Hematopoietic multipotent progenitor cell treated with erythropoietin and hydrocortisone succinate and interleukin-3 and kit ligand, for 15 days (in vitro differentiated cells): ENCODE measurements around the gene FNDC8.
"Not testable (repeated sequence)": the region's sequence is repeated elsewhere in the genome, so short reads cannot be mapped to it uniquely, and the experiment has no call there.

Experiments
- DNase-seq: peaks from one replicate; pipeline ENCODE4 v3.0.0-alpha.2; 2015; ENCODE audit warnings: low spot score

FNDC8 gene

DNA sequence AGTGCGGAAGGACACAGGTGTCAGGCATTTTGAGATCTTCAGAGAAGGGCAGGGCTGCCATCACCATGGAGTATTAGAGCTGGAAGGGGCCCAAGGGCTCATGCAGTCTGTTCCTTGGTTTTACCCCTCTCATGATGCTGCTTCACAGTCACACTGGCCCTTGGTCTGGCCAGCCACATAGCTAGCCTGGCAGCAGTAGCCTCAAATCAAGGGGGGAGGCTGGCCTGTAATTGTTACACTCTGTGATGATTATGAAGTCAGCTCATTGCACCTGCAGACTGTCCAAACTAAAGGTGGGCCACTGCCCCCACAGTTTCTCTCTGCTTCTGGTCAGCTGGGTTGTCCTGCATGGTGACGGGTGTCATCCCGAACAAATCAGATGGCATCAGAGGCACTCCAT is at the start of gene FNDC8:
FNDC8 (plus strand) TSS at position 301 of the 400 bp plus-strand sequence; CDS start at position 380, 79 bp downstream.
- no peak for DNase-seq

DNA sequence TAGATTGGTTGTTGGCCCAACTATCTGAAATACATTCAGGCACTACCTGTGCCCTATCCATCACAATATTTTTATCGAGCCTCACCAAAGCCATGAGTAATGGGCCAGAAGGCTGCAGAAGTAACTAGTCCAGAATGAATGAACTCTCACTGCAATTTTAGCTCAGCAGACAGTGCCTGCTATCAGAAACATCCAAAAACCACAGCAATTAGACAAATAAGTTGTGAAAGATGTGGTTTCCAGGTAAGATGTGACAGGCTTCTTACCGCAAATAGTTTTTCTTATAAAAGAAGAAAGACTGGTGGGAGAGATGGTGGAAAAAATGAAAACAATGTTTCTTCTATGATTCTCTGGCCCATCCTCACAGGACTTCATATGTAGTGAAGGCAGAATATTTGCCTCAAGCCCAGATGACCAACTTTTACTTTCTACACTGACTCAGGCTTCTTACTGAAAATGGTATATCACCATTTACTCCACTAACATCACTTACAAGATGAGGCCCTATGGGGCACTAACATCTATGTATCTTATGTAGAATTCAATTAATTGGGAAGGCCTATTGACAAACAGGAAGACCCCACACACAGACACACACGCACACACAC is 48.1 kb upstream of the FNDC8 start:
- DNase-seq: no peak

DNA sequence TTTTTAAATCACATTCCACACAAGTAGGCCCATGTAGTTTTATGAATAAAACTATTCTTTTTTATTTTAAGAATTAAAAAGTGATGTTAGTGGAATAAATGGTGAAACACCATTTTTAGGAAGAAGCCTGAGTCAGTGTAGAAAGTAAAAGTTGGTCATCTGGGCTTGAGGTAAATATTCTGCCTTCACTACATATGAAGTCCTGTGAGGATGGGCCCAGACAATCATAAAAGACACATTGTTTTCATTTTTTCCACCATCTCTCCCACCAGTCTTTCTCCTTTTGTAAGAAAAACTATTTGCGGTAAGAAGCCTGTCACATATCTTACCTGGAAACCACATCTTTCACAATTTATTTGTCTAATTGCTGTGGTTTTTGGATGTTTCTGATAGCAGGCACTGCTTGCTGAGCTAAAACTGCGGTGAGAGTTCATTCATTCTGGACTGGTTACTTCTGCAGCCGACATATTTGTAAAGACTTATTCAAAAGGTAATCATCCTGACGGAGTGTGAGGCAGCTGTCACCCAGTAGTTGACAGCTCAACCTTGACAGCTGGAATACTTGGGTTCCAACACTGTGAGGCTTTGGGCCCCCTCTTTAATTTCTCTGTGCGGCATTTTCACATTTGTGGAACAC is 47.3 kb upstream of the FNDC8 start:
- no peak for DNase-seq

DNA sequence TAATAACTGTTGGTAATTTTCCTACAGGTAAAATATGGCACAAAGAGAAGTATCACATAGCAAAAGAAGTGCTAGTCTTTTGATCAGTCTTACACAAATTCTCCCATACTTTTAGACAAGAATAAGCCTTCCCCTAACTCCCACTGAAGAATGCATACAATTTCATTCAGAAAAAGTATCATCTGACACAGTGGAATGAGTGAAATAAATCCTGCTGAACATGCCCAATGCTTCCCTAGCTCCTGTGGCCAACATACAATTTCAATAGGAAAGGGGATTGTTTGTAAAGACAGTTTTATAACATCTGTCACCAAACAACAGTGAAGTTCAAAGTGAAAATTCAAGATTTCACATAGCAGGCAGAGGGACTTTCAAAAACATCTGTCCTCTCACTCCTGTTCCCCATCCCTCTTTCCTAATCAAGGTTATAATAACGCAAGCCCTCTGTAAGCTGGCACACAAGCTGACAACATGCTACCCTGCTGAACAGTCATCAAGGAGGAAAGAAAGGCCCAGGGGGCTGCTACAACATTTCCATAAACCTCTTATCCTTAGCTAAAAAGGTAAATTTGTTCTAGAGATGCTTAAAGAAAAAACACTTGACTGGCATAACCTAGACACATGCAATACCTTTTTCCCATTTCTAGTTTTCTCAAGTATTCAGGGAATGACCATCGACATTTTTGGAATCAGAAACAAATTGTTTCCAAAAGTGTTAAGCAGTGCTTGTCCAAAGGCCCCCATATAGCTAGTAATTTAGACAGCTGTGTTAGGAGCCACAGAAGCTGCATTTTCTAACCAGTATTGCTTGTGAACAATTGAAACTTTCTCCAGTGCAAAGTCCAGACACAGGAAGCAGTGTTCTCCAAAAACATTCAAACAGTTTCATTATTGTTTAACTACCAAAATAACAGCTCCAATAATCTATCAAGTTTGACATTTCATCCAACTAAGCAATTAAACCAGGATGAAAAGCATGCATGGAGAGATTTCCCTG is 46.4 kb upstream of the FNDC8 start:
- DNase-seq: no peak

DNA sequence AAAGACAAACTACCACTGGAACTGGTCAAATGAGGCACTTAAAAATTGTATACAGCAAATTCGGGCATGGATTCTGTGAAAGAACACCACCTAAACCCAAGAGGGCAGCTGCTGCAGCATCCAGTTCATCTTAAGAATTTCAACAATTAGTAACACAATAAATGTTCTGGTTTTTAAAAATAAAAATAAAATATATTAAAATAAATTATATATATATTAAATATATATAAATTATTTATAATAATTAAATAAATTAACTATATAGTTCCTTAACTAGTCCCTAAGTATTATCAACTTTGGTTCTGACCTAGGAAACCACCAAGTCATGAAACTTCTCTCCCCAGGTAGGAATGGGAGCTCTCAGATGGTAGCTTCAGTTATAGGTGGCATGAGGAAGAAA is 44.5 kb upstream of the FNDC8 start:
- DNase-seq: no peak

DNA sequence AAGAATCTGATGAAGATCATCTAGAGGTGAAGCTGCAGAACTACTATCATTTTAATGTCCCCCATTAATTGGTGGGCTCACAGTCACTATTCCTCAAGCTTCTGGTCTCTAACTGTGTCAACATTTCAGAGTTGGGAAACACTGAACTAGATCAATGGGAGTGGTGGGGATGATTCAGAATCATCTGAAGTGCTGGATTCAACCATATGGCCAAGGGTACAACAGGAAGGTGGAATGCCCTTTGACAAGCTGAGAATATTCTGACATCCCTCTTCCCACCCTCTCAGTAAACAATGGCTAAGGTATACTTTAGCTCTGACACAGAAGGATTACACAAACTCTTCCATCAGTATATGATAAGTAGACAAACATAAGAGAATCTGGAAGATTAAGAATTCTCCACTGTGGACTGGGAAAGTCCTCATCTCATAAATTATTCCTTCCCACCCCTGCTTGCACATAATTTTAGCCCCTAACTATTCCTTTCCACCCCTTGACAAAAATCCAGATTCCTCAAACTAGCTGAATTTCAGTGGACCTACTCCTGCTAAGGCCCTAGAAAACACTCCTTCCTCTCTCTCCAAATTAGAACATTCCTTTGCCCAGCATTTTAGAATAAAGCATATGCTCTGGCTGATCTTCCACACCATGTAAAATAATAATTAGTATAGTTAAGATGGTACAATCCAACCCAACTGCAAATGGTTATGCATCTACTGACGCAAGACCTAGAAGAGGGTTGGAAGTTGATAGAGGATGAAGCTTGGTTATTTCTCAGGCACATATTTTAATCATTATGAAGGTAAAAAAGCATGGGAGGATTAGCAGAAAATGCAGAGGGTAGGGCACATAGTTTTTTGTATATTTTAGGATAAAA is 41.6 kb upstream of the FNDC8 start:
- no peak for DNase-seq

DNA sequence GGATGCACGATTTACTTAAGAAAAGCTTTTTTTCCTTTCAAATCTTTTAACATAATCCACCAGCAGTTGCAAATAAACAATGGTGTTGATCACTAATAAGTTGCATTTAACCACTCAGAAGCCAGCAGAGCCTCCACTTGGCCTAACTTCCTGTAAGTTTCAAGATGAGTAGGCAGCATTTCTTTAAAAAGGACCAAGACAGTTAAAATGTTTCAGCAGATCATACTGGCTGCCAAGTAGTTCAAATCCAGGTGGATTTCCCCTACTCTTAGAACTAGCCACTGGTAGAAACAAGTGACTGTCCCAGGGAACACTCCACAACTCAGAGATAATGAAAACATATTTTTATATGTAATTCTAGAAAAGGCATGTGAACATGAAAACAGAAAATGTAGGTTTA is 40.9 kb upstream of the FNDC8 start:
- DNase-seq: no peak

DNA sequence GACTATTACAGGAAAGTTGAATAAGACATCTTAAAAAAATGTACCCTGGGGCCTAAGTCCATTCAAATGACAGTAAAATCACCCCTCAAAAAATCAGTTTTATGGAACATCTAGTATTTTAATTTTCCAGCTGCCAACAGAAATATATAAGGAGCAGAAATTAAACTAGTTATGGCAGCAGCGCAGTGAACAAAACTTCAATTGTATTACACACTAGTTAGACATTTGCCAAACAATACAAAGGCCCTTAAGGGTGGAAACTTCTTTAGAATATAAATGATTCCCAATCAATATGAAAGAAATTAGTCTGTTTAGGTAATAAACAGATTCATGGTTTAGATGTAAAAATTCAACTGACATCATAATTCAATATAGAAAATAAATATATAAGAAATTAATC is 39.8 kb upstream of the FNDC8 start:
- no peak for DNase-seq

DNA sequence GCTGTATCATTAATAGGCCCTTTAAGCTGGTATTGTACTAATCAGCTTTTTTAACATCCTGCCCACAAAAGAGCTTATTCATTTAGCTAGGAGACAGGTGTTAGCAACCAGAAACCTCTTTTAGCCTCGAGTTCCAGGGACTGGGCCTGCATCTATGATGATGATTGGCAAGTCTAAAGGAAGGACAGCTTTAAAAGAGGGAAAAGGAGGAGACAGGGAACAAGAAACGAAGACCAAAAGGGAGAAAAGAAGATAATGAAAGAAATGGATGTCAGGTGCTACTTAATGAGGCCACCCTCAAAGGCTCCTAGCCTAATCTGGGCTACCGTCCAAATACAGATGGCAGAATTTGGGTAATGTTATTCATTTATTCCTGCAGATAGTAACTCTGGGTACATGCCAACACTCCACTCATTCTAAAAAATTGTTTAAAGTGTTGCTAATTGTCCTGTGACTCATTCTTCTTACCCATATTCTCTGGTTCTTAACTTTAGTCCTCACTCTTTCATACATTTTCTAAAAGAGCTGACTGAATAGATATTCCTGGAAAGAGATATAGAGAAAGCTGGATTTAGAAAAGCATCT is 39.2 kb upstream of the FNDC8 start:
- peak; percentile 72 for DNase-seq

DNA sequence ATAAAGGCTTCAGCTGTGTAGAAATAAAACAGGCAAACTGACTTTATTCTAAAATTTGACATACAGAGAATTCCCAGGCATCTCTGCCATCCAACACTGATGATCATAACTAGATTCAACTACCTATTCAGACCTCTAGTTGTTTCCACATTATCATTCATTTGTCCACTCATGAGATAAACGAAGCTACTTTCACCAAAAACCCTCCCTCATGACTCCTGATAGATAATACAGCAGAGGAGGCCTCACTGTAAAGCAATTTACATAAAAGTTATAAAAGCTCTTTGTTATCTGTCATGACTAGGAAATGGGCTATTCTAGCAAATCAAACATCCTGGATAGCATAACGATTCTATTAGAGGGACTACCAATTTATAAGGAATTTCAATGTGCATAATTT is 38.3 kb upstream of the FNDC8 start:
- DNase-seq: no peak

DNA sequence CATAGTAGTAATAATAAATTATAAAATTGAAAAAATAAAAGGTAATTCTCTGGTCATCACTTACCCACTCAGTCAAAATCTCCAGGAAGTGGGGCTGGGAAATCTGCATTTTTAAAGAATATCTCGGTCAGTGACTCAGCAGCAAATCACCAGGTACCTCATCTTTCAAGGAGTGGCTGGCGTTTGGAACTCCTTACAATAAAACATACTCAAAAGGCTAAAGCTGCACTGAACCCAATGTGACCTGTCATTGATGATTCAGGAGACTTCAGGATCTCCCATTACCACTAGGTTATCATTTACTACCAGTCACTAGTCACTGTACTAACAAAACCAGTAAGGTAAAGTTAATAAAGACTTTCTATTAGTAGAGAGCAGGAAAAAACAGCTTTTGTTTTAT is 36.4 kb upstream of the FNDC8 start:
- DNase-seq: no peak

DNA sequence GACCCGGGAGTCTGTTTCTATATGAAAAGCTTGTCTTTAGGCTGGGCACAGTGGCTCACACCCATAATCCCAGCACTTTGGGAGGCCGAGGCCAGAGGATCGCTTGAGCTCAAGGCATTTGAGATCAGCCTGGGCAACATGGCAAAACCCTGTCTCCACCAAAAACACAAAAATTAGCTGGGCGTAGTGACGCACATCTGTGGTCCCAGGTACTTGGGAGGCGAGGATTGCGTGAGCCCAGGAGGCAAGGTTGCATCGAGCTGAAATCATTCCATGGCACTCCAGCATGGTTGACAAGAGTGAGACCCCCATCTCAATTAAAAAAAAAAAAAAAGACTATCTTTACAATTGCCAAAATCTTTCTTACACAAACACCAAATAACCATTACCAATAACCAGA is 35.3 kb upstream of the FNDC8 start:
- no peak for DNase-seq

DNA sequence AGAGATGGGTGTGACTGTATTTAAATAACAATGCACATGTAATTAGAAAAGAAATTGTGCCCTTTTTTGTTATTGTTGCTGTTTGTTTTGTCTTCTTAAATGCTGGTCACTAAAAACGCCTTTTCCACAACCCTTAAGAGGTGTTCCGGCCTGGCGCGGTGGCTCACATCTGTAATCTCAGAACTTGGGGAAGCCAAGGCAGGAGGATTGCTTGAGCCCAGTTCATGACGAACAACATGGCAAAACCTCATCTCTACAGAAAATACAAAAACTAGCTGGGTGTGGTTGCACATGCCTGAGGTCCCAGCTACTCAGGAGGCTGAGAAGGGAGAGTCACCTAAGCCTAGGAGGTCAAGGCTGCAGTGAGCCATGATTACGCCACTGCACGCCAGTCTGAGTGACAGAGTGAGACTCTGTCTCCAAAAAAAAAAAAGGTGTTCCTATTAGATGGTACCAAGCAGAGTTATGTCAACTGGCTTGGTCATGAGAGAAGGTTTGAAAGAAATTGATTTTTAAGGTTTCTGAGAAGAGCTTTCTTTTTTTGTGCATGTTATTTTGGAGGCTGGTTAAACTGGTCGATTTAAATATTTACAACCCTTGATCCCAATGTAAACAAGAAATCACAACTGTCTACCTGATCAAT is 34.4 kb upstream of the FNDC8 start:
- peak; percentile 12 for DNase-seq

DNA sequence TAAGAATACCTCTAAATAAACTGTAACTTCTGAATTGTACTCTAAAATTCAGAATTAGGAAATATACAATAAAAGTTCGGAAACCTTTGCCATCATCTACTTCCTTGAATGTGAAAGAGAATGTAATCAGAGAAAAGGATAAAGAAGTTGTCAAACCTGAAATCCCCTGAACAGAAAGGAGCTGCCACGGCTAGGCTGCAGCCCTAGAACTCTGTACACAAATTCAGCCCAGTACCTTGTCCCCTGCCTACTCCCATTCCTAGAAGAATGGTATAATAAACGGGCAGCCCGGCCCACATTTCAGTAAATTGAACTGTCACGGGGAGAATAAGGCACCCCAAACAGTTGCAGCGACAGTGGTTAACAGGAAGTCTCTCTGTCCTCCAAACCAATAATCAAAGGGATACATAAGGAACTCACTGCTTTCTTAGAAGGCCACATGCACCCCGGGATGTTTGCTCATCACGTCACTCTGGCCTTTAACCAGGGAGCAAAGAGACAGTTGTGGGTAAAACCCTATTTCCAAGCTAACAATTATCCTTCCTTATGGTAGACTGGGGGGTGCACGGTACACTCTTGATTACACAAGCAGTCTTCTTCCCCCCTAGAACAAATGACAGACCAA is 33.6 kb upstream of the FNDC8 start:
- DNase-seq: peak; percentile 52

DNA sequence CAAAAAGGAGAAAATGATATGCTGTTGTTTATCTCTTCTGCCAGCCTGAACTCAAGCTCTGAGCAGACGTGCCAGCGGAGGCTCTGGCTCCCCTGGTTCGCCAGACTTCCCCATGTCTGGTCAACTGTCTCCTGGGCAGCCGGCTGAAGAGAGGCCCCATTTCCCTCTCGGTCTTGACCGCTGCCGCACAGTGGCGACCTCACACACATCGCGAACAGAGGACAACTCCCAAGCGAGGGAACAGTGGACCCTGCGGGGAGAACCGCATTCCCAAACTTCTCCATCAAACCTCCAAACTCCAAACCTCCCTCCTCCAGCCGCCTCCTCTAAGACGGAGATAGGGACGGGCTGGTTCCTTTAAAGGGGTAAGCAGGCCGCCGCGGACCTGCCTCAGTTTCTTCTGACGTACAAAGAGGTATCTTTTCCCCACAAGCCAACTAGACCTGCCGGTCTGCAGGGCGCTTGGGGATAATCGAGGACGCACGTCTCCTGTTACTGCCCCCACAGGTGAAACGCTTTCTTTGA is 33.0 kb upstream of the FNDC8 start:
- DNase-seq: peak; percentile 37

DNA sequence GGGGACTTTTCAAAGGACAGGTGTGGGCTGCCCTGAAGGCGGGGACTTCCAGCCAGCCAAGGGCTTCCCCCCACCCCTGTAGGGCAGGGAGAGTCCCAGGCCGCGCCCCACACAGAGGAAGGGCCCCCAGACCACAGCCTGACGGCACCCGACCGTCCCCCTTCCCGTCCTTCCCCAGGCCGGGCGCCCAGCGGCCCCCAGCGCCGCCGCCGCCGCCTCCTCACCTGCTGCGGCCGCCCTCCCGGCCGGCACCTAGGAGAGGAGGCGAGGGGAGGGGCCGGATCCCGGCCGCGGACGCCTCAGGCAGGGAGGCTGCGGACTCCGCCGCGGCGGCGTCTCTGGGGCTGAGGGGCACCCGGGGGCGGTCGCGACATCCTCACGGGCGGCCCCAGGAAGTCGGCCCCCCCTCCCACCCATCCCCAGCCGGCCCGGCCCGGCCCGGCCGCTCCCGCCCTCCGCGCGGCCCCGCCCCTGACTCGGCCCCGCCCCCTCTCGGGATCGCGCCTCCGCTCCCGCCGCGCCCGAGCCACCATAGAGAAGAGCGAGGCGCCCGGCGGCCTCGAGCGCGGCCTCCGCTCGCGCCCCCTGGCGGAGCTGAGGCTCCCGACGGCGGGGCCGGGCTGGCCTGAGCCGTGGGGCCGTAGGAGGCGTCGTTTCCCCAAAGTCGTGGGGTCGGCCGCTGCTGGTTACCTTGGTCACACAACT is 32.4 kb upstream of the FNDC8 start:
- DNase-seq: peak; percentile 91

DNA sequence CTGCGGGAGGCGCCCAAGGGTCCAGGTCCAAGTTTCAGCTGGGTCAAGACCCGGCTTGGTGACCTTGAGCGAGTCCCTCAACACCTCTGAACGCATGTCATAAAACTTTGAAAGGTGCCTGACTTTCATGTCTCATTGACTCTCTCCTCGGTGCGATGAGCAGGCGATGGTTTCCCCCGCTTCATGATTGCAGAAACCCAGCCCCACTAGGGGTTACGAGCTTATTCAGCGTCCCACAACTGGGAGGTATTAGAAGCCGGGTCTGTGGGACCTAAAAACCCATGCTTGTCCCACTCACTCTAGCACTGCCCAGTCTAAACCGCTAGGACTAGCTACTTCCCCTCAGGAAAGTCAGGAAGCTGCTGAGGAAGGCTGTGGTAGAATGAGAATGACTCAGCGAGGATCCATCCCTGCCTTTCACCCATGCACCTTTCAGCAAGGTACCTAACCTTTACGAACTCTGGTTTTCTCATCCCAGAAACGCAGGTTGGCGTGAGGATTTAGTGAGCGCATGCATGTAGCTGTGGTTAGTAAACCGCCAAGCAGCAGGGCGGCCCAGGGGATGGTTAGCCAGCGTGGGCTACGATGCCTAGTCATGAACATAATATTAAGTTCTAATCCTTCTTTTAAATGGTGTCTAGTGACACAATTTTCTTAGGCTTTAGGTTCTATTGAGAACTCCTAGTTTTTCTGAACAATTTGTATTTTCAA is 31.7 kb upstream of the FNDC8 start:
- DNase-seq: no peak

DNA sequence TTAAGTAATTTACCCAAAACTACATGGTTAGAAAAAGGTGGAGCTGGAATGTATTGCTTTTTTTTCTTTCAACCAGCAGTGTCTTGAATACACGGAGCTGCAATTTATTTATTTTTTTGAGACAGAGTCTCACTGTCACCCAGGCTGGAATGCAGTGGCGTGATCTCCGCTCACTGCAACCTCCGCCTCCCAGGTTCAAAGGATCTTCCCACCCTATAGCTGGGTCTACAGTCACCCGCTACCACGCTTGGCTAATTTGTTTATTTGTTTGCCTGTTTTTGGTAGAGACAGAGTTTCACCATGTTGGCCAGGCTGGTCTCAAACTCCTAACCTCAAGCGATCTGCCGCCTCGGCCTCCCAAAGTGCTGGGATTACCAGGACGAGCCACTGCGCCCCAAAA is 30.7 kb upstream of the FNDC8 start:
- DNase-seq: not testable (repeated sequence)

DNA sequence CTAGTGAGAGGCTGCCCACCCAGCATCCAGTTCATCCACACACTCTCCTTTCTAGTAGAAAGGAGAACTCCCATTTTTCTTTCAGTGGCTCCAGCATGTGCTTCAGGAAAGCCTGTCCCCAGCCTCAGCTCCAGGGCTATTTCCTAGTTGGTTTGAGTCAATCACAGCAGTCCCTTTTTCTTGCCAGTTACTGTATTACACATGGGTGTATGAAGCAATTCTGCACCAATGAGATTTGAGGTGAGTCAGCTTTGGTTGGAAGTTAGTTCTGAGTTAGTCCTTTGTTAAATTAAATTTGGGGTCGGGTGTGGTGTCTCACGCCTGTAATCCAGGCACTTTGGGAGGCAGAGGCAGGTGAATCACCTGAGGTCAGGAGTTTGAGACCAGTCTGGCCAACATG is 26.5 kb upstream of the FNDC8 start:
- no peak for DNase-seq
